ENCODE data around the gene METTL22.
A peak's percentile ranks its signal among the peaks of the same experiment; 100 is the strongest.

The METTL22 gene

GRCh38 chr16:8665529-8665928, 44.0 kb downstream of the METTL22 start:
- no peak for DNase-seq (ENCODE audit: low read depth, low spot score)

DNA sequence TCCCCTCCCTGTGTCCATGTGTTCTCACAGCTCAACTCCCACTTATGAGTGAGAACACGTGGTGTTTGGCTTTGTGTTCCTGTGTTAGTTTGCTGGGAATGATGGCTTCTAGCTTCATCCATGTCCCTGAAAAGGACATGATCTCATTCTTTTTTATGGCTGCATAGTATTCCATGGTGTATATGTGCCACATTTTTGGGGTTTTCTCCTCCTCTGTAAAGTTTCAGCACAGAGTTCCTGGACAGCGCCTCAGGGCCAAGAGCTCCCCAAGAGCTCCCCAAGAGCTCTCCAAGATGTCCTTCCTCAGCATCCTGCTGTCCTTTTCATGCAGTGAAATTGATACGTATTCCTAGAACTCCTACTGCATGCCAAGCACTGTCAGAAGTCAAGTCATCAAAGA, 46.0 kb downstream of the METTL22 start:
- no peak for DNase-seq (ENCODE audit: low read depth, low spot score)

DNA sequence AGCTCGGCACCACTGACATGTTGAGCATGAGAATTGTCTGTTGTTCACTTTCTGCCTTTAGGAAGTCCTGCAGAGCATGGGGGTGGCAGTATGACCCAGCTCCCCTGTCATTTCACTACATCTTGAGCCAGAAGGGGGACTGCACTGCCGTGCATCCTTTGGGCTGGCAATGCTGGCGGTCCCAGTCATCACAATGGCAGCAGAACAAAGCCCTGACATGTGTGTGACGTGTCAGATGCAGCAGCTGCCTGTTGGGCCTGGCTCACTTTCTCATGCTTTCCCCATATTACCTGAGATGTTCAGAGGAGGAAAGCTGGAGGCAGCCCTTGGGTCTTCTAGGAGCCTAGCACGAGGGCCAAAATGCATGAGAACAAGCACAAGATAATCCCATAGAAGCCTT, 46.6 kb downstream of the METTL22 start:
- DNase-seq (ENCODE audit: low read depth, low spot score), result no peak

- DNase-seq (ENCODE audit: low read depth, low spot score), result no peak
Measured at GRCh38 chr16:8669481-8669880, 48.0 kb downstream of the METTL22 start.

DNA sequence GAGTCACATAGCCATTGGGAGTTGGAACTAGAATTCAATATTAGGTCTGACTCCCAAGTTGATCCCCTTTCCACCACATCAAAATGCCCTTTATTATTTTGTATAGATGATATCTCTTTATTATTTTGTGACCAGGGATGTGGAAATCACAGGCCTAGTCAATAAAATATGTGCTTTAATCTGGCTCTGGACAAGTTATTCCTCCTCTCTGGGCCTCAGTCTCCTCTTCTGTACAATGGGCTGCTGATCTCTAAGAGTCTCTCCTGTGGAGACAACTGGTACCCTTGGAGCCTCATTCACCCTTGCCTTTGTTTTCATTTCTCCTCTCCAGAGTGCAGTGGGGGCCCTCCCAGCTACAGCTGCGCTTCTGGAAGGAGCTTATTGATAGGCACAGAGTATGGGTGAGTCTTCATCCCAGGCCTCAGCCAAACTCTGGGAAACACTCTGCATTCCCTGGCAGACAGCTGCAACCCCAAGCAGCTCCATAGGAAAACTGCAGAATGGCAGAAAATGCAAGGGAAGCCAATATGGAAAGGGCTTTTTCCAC, 48.6 kb downstream of the METTL22 start:
- DNase-seq (ENCODE audit: low read depth, low spot score), result no peak

GRCh38 chr16:8673611-8674412, 52.3 kb downstream of the METTL22 start:
- DNase-seq (ENCODE audit: low read depth, low spot score), result no peak

DNA sequence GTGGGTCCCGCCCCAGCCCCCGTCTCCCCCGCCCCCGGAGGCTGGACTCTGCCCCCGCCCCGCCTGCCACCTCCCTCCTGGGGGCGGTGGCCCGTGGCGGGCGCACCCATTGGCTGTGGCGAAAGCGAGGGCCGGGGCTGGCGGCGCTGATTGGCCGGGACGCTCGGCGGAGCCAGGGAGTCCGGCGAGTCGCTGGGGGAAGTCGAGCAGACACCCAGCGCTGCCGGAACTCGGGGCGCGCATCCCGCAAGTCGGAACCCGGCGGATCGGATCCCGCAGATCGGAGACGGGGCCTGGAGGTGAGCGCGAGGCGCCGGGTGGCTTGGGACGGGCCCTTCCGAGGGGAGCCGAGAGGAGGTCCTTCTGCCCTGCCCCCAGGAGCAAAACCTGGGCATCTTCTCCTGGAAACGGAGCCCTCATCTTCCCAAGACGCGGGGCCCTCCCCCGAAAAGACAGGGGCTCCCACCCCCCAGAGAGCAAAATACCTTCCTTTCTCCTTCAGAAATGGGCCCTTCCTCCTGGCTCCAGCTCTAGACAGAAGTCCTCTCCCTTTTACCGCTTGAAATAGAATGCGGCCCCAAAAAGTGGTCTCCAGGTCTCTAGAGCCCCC, 53.0 kb downstream of the METTL22 start, which contains the start of gene ABAT:
Gene ABAT (plus strand): TSS at position 205 of the 610 bp plus-strand sequence. CDS start 61,123 bp downstream, outside the sequence.
- peak; percentile 12 for DNase-seq (ENCODE audit: low read depth, low spot score)

- no peak for DNase-seq (ENCODE audit: low read depth, low spot score)
Measured at GRCh38 chr16:8675183-8676159, 54.0 kb downstream of the METTL22 start.

DNA sequence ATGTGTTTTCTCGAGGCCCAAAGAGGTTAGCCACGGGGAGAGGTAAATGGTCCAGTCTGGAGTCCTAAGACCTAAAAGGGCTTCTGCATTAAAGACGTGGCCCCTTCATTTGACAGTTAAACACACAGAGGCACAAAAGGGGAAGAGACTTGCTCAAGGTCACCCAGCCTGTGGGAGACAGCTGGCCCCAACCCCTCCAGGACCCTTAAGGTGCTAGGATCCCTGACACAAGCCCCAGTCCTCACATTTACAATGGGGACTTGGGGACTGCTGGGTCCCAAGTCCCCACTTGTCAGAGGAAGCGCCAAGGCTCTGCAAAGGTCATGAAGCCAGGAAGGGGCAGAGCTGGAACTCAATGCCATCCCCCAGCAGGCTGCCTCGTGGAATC, 54.7 kb downstream of the METTL22 start:
- no peak for DNase-seq (ENCODE audit: low read depth, low spot score)

- DNase-seq (ENCODE audit: low read depth, low spot score), result no peak
Measured at GRCh38 chr16:8676737-8677375, 55.4 kb downstream of the METTL22 start.

- DNase-seq (ENCODE audit: low read depth, low spot score), result no peak
Measured at GRCh38 chr16:8677481-8677880, 56.0 kb downstream of the METTL22 start.

GRCh38 chr16:8678068-8678927, 56.8 kb downstream of the METTL22 start:
- DNase-seq (ENCODE audit: low read depth, low spot score), result no peak

DNA sequence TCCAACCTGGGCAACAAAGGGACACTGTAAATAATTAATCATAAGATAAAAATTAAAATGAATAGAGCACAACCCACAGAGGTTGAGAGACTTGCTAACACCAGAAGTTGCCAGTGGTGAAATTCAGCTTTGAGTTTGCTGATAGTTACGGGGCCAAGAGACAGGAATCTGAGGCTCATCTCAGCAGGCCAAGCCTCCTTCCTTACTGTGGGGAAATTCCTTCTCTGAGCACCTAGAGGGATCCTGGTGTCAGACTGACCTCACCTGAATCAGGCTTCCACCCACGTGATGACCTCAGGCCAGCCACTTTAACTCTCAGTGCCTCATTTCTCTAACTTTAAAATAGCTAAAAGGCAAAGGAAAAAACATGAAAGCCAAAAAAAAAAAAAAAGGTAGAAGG, 57.7 kb downstream of the METTL22 start:
- no peak for DNase-seq (ENCODE audit: low read depth, low spot score)

- DNase-seq (ENCODE audit: low read depth, low spot score), result no peak
Measured at GRCh38 chr16:8682551-8683259, 61.2 kb downstream of the METTL22 start.

GRCh38 chr16:8683640-8684039, 62.1 kb downstream of the METTL22 start:
- DNase-seq (ENCODE audit: low read depth, low spot score), result no peak

- DNase-seq (ENCODE audit: low read depth, low spot score), result no peak
Measured at GRCh38 chr16:8685617-8686016, 64.1 kb downstream of the METTL22 start.

DNA sequence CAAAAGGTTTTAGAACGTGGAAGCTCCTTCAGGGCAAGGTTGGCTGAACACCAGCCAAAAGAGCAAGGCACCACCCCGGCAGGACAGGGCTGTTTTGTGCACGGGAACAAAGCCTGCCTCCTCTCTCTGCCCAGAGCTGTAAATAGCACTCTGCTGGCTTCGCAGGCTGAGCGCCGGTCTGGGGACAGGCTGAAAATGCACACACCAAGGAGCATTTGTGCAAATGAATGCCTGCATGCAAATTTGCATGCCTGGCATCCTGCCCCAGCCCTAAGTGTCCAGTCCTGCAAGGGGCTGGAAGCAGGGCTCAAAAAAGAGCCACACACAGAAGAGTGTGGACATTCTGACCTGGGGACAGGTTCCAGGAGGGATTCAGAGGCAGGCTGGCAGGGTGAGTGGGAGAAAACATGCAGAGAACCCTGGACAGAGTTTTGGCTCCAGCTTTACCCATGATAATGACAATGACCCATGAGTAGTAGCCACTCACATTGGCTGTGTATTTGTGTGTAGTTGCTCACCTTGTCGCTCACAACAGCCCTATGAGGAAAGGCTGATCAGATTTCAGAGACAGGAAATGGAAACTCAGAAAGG, 64.6 kb downstream of the METTL22 start:
- DNase-seq (ENCODE audit: low read depth, low spot score), result no peak

DNA sequence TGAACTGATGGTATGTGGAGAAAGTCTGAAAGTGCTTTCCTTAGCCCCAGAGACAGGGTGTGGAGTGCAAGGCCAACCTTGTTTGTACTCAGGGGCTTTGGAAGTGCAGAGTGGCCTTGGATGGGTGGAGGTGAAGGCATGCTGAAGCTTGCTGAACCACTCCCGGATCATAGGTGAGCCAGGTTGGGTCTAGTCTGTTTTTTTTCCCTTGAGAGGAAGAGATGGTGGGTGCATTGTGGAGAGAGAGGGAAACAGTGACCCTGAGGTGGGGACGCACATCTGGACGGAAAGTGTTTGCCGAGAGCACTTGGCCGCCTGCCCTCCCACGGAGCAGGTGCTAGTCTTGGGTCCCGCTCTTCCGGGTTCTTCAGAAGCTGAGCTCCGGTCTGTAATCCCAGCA, 65.4 kb downstream of the METTL22 start:
- no peak for DNase-seq (ENCODE audit: low read depth, low spot score)

GRCh38 chr16:8689686-8690085, 68.2 kb downstream of the METTL22 start:
- DNase-seq (ENCODE audit: low read depth, low spot score), result no peak

Measured in brain pericyte (primary cell).